OCI-LY7 (cell line): ENCODE data around the gene HAX1.

Experiments used
- EZH2phosphoT487 ChIP-seq: fragments of 200-600 bp; sonication (generic); IDR thresholded peaks from 2 replicates; pipeline ENCODE4 v1.6.1; 2018; ENCODE audit warnings: low read depth, borderline replicate concordance, mild to moderate bottlenecking, mixed run types, antibody characterized with exemption, low read length, moderate library complexity, mixed read lengths
- TF ChIP-seq, protein P1 (sequence below): fragments of 200-600 bp; sonication (generic); conservative IDR thresholded peaks from 2 replicates; pipeline ENCODE4 v1.5.1; 2014; ENCODE audit warnings: mild to moderate bottlenecking, antibody characterized with exemption, low read length, moderate library complexity, mixed read lengths

DNA sequence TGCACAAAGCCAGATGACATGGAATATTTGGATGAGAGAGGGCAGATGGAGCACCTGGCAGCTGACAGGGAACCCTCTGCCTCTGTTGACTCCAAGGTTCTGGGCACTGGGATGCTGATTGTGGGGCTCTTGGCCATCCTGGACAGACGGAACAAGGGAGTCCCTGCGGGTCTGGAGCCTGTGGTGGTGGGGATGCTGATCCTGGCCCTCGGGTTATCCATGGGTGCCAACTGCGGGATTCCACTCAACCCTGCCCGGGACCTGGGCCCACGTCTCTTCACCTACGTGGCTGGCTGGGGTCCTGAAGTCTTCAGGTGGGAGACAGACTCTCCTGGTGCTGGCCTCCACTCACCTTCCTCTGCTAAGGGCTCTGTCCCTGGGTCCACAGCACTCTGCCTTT is 51.1 kb downstream of the HAX1 start:
- TF ChIP-seq, protein P1, sequence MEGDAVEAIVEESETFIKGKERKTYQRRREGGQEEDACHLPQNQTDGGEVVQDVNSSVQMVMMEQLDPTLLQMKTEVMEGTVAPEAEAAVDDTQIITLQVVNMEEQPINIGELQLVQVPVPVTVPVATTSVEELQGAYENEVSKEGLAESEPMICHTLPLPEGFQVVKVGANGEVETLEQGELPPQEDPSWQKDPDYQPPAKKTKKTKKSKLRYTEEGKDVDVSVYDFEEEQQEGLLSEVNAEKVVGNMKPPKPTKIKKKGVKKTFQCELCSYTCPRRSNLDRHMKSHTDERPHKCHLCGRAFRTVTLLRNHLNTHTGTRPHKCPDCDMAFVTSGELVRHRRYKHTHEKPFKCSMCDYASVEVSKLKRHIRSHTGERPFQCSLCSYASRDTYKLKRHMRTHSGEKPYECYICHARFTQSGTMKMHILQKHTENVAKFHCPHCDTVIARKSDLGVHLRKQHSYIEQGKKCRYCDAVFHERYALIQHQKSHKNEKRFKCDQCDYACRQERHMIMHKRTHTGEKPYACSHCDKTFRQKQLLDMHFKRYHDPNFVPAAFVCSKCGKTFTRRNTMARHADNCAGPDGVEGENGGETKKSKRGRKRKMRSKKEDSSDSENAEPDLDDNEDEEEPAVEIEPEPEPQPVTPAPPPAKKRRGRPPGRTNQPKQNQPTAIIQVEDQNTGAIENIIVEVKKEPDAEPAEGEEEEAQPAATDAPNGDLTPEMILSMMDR, result no peak
- no peak for TF ChIP-seq EZH2phosphoT487
